Natural killer cell (primary cell): ENCODE results near the gene RPS2. TPM values are rescaled to one million over a fixed set of nuclear protein-coding genes. Genes with fewer than 3 reads are reported as not detected.

ENCODE experiments used
- ATAC-seq, 3 donors: fragments of 150-1000 bp in 2 of 3; fragments of 200-7000 bp in 1 of 3; cut with Tn5 transposase; 1 replicate in 1 of 3; 2 replicates in 2 of 3; pipeline ENCODE4 v1.10.0; 2021; ENCODE audit warnings: mild to moderate bottlenecking in 2 of 3, moderate library complexity in 2 of 3
- DNase-seq, 2 donors: peaks; one replicate each; pipeline versions ENCODE4 v3.0.0 to v3.0.0-alpha.2; 2013 to 2021; ENCODE audit warnings: mixed read lengths in 1 of 2
- H3K27ac ChIP-seq: one replicate; pipeline ENCODE4 v1.5.1; 2013; ENCODE audit warnings: mild to moderate bottlenecking, low read length
- H3K27me3 ChIP-seq: one replicate; pipeline ENCODE4 v1.6.1; 2013; ENCODE audit warnings: low read length; ENCODE audit not compliant: control insufficient read depth, insufficient read depth
- H3K36me3 ChIP-seq: one replicate; pipeline ENCODE4 v1.6.1; 2013; ENCODE audit warnings: low read length; ENCODE audit not compliant: control insufficient read depth, insufficient read depth
- H3K4me1 ChIP-seq: one replicate; pipeline ENCODE4 v1.6.1; 2013; ENCODE audit warnings: low read length; ENCODE audit not compliant: control insufficient read depth, insufficient read depth
- H3K4me3 ChIP-seq: one replicate; pipeline ENCODE4 v1.5.1; 2013; ENCODE audit warnings: low read length
- H3K9me3 ChIP-seq: one replicate; pipeline ENCODE4 v1.6.1; 2013; ENCODE audit warnings: low read length; ENCODE audit not compliant: control insufficient read depth, insufficient read depth
- H3K27ac Mint-ChIP-seq, 2 donors: one replicate each; pipeline ENCODE4 v1.8.0; 2022; ENCODE audit warnings: mild to moderate bottlenecking in 2 of 2, mixed read lengths in 2 of 2, moderate library complexity in 1 of 2
- H3K27me3 Mint-ChIP-seq, 2 donors: one replicate each; pipeline ENCODE4 v1.8.0; 2022; ENCODE audit warnings: low read depth in 2 of 2, mixed read lengths in 2 of 2
- H3K36me3 Mint-ChIP-seq: one replicate; pipeline ENCODE4 v1.8.0; 2022; ENCODE audit warnings: mixed read lengths
- H3K4me1 Mint-ChIP-seq, 2 donors: one replicate each; pipeline ENCODE4 v1.8.0; 2022; ENCODE audit warnings: mixed read lengths in 2 of 2
- H3K4me3 Mint-ChIP-seq: one replicate; pipeline ENCODE4 v1.8.0; 2022; ENCODE audit warnings: mild to moderate bottlenecking, moderate library complexity, mixed read lengths
- H3K9me3 Mint-ChIP-seq, 2 donors: one replicate each; pipeline ENCODE4 v1.8.0; 2022; ENCODE audit warnings: mixed read lengths in 2 of 2
- CTCF ChIP-seq: fragments of 200-600 bp; IDR thresholded peaks from one replicate; pipeline ENCODE4 v1.8.0; 2022; ENCODE audit warnings: antibody characterized with exemption
- WGBS: methylation state at CpG from one replicate; pipeline ENCODE4 v1.1.7; 2013; ENCODE audit warnings: missing lambda C conversion rate; ENCODE audit not compliant: insufficient coverage; 5-methylcytosine and 5-hydroxymethylcytosine counted together
- intact Hi-C: fragments of 100-400 bp; cut with micrococcal nuclease; formaldehyde crosslinking; loops from one replicate; pipeline ENCODE4 v1.14.2; 2022
- total RNA-seq, 4 donors: library from RNA; stranded (reverse); fragments of 120-200 nt in 1 of 4; gene quantifications; one replicate each; pipeline versions ENCODE4 v1.2.3 to v1.2.4, GENCODE V29; 2013 to 2022

Gene RPS2
- total RNA-seq, 3 donors from 2014 or later (not counting 1 experiment from before 2014, with no cell fraction given): 1,124 to 1,385 (median 1,274) TPM

GRCh38 chr16:1979271-1980029, 14.8 kb upstream of the RPS2 start:
- peaks cover under 1 to 4% of the 10 kb centered on the region in 2 donors for H3K4me1 Mint-ChIP-seq
- no peaks in the 10 kb centered on the region for H3K9me3 ChIP-seq
- intact Hi-C loops: no loop called here
- peaks cover 0 to 12% of the 10 kb centered on the region in 2 donors for H3K27me3 Mint-ChIP-seq
- DNase-seq (peak in 1 of 2 donors; percentile 34), ATAC-seq (no peak)
- no peak overlapping the region for H3K27ac Mint-ChIP-seq
- H3K4me3 Mint-ChIP-seq: no peak overlapping the region
- H3K27ac ChIP-seq: no peak overlapping the region
- H3K27me3 ChIP-seq: peaks cover 31% of the 10 kb centered on the region
- no peak overlapping the region for H3K4me3 ChIP-seq
- 28% methylated on average over 70 of the region's 70 CpGs for WGBS
- TF ChIP-seq CTCF: no peak
- H3K36me3 Mint-ChIP-seq: no peaks in the 10 kb centered on the region
- H3K36me3 ChIP-seq: peaks cover 39% of the 10 kb centered on the region
- H3K9me3 Mint-ChIP-seq: no peaks in the 10 kb centered on the region
- peaks cover 14% of the 10 kb centered on the region for H3K4me1 ChIP-seq

GRCh38 chr16:1978476-1979120, 14.0 kb upstream of the RPS2 start:
- WGBS: 94% methylated on average over 37 of the region's 37 CpGs
- no peak for DNase-seq
- no peaks in the 10 kb centered on the region for H3K9me3 ChIP-seq
- no peak for TF ChIP-seq CTCF
- H3K4me1 ChIP-seq: peaks cover 13% of the 10 kb centered on the region
- Mint-ChIP-seq H3K36me3 (no peaks in the 10 kb centered on the region), H3K27me3 (peaks cover 0 to 12% of the 10 kb centered on the region in 2 donors), H3K9me3 (no peaks in the 10 kb centered on the region), H3K27ac (no peak overlapping the region), H3K4me3 (no peak overlapping the region), H3K4me1 (peaks cover 0 to 4% of the 10 kb centered on the region in 2 donors)
- H3K36me3 ChIP-seq: peaks cover 42% of the 10 kb centered on the region
- H3K27ac ChIP-seq: no peak overlapping the region
- H3K27me3 ChIP-seq: peaks cover 31% of the 10 kb centered on the region
- ATAC-seq: no peak
- H3K4me3 ChIP-seq: no peak overlapping the region
- intact Hi-C loops: no loop called here

- no peak overlapping the region for H3K4me3 Mint-ChIP-seq
These were observed 13.2 kb upstream of the RPS2 start for GRCh38 chr16:1977875-1978268.

More at GRCh38 chr16:1977875-1978268, 13.2 kb upstream of the RPS2 start:
- H3K36me3 Mint-ChIP-seq: no peaks in the 10 kb centered on the region
- peaks cover 29% of the 10 kb centered on the region for H3K27me3 ChIP-seq
- H3K27ac ChIP-seq: no peak overlapping the region
- no peak overlapping the region for H3K27ac Mint-ChIP-seq
- TF ChIP-seq CTCF: no peak
- H3K4me3 ChIP-seq: no peak overlapping the region
- H3K9me3 ChIP-seq: no peaks in the 10 kb centered on the region
- no peak for ATAC-seq
- DNase-seq: no peak
- peaks cover 11% of the 10 kb centered on the region for H3K4me1 ChIP-seq
- intact Hi-C loops: no loop called here
- 98% methylated on average over 18 of the region's 18 CpGs for WGBS
- no peaks in the 10 kb centered on the region for H3K9me3 Mint-ChIP-seq
- H3K36me3 ChIP-seq: peaks cover 42% of the 10 kb centered on the region
- peaks cover 0 to 8% of the 10 kb centered on the region in 2 donors for H3K27me3 Mint-ChIP-seq
- peaks cover under 1 to 3% of the 10 kb centered on the region in 2 donors for H3K4me1 Mint-ChIP-seq
